NCI-H524 (cell line): ENCODE data around the gene USP4.
A peak's percentile ranks its signal among the peaks of the same experiment; 100 is the strongest.

ENCODE experiments used
- DNase-seq, 2 experiments: peaks; one replicate each; lab custom pipeline; 2025; lab: John Stamatoyannopoulos, UW

USP4 gene

GRCh38 chr3:49295489-49296058 is 44.3 kb downstream of the USP4 start:
- DNase-seq, result peak; percentile 9 to 69

- DNase-seq, result no peak
Observed at GRCh38 chr3:49294343-49294742, 45.5 kb downstream of the USP4 start.

- no peak for DNase-seq
Observed at GRCh38 chr3:49283997-49284396, 55.9 kb downstream of the USP4 start.

- no peak for DNase-seq
Observed at GRCh38 chr3:49279376-49279775, 60.5 kb downstream of the USP4 start.

- no peak for DNase-seq
Observed at GRCh38 chr3:49278548-49278947, 61.3 kb downstream of the USP4 start.

GRCh38 chr3:49277383-49277775 is 62.5 kb downstream of the USP4 start:
- DNase-seq, result no peak

GRCh38 chr3:49276475-49277382 is 63.1 kb downstream of the USP4 start, which contains the start of gene C3orf62:
Gene C3orf62, minus strand, starts transcription at chr3:49277232. Its CDS starts 360 bp downstream, at chr3:49276872.
- DNase-seq, result peak; percentile 50 to 75

GRCh38 chr3:49273825-49274532 is 65.9 kb downstream of the USP4 start:
- DNase-seq, result no peak

- DNase-seq, result no peak
Observed at GRCh38 chr3:49271047-49271446, 68.8 kb downstream of the USP4 start.

- no peak for DNase-seq
Observed at GRCh38 chr3:49270156-49270500, 69.7 kb downstream of the USP4 start.

GRCh38 chr3:49269443-49270155 is 70.3 kb downstream of the USP4 start:
- no peak for DNase-seq

- DNase-seq, result no peak
Observed at GRCh38 chr3:49266410-49267095, 73.3 kb downstream of the USP4 start.

GRCh38 chr3:49265661-49266386 is 74.0 kb downstream of the USP4 start:
- no peak for DNase-seq

- DNase-seq, result no peak
Observed at GRCh38 chr3:49263159-49263889, 76.5 kb downstream of the USP4 start.

GRCh38 chr3:49260806-49261324 is 79.0 kb downstream of the USP4 start:
- no peak for DNase-seq

GRCh38 chr3:49257187-49257586 is 82.7 kb downstream of the USP4 start:
- DNase-seq, result no peak

- no peak for DNase-seq
Observed at GRCh38 chr3:49255718-49256511, 83.9 kb downstream of the USP4 start.

- DNase-seq, result no peak
Observed at GRCh38 chr3:49255112-49255511, 84.7 kb downstream of the USP4 start.

- no peak for DNase-seq
Observed at GRCh38 chr3:49253512-49253911, 86.3 kb downstream of the USP4 start.
